Keratinocyte (primary cell): ENCODE data around the gene RTCA. TPM values are rescaled to one million over a fixed set of nuclear protein-coding genes. Genes with fewer than 3 reads are reported as not detected.

Source experiments
- DNase-seq: peaks from one replicate; pipeline ENCODE4 v3.0.0-alpha.2; 2011; ENCODE audit warnings: low read depth, missing footprints, low spot score
- FAIRE-seq: peaks from 2 replicates; lab custom pipeline; 2011; peaks lifted over from hg19 to GRCh38; lab: Jason Lieb, UNC
- H2AFZ ChIP-seq: 2 replicates; pipeline ENCODE4 v1.6.0; 2012; ENCODE audit warnings: low read length, control low read depth, inconsistent platforms; ENCODE audit not compliant: control insufficient read depth
- H3K27ac ChIP-seq: 2 replicates; pipeline ENCODE4 v1.5.1; 2011; ENCODE audit warnings: low read length; ENCODE audit not compliant: control insufficient read depth, insufficient read depth
- H3K27me3 ChIP-seq: 3 replicates; pipeline ENCODE4 v1.6.0; 2011; ENCODE audit warnings: low read length; ENCODE audit not compliant: control insufficient read depth, insufficient read depth; ENCODE audit errors: extremely low read depth
- H3K36me3 ChIP-seq, 2 experiments: 2 replicates in 1 of 2; 3 replicates in 1 of 2; pipeline ENCODE4 v1.5.1; 2011; ENCODE audit warnings: low read length in 2 of 2, mild to moderate bottlenecking in 1 of 2; ENCODE audit not compliant: control insufficient read depth in 2 of 2, insufficient read depth in 2 of 2; ENCODE audit errors: extremely low read depth in 1 of 2
- H3K4me1 ChIP-seq: 3 replicates; pipeline ENCODE4 v1.5.1; 2011; ENCODE audit warnings: low read length; ENCODE audit not compliant: control insufficient read depth, insufficient read depth; ENCODE audit errors: extremely low read depth
- H3K4me2 ChIP-seq: 3 replicates; pipeline ENCODE4 v1.6.0; 2011; ENCODE audit warnings: low read depth, low read length; ENCODE audit not compliant: control insufficient read depth, insufficient read depth; ENCODE audit errors: extremely low read depth
- H3K4me3 ChIP-seq, 3 experiments: fragments of 200-600 bp in 1 of 3; sonication (generic) in 1 of 3; 2 replicates in 2 of 3; 3 replicates in 1 of 3; pipeline ENCODE4 v1.5.1; 2011 to 2016; ENCODE audit warnings: low read length in 3 of 3, mild to moderate bottlenecking in 3 of 3, control low read depth in 2 of 3, inconsistent platforms in 1 of 3, low read depth in 1 of 3, mixed read lengths in 1 of 3, mixed run types in 1 of 3, moderate library complexity in 1 of 3; ENCODE audit not compliant: control insufficient read depth in 2 of 3, insufficient read depth in 2 of 3; ENCODE audit errors: extremely low read depth in 1 of 3
- H3K79me2 ChIP-seq: 2 replicates; pipeline ENCODE4 v1.6.0; 2012; ENCODE audit warnings: low read length; ENCODE audit not compliant: control insufficient read depth, insufficient read depth
- H3K9ac ChIP-seq: 3 replicates; pipeline ENCODE4 v1.6.0; 2011; ENCODE audit warnings: low read length; ENCODE audit not compliant: control insufficient read depth, insufficient read depth; ENCODE audit errors: extremely low read depth
- H3K9me1 ChIP-seq: 3 replicates; pipeline ENCODE4 v1.6.0; 2011; ENCODE audit warnings: low read length; ENCODE audit not compliant: control insufficient read depth, insufficient read depth; ENCODE audit errors: extremely low read depth
- H3K9me3 ChIP-seq: 2 replicates; pipeline ENCODE4 v1.5.1; 2012; ENCODE audit warnings: low read depth, low read length; ENCODE audit not compliant: control insufficient read depth
- H4K20me1 ChIP-seq: 3 replicates; pipeline ENCODE4 v1.6.0; 2011; ENCODE audit warnings: low read length; ENCODE audit not compliant: control insufficient read depth, insufficient read depth; ENCODE audit errors: extremely low read depth
- CTCF ChIP-seq, 3 experiments: IDR thresholded peaks in 1 of 3; conservative IDR thresholded peaks in 1 of 3; optimal IDR thresholded peaks in 1 of 3; 2 replicates in 2 of 3; 3 replicates in 1 of 3; pipeline versions ENCODE3 to v1.5.1; 2011; ENCODE audit warnings: low read length in 3 of 3, mild to moderate bottlenecking in 3 of 3, moderate library complexity in 2 of 3, control low read depth in 1 of 3, inconsistent platforms in 1 of 3; ENCODE audit not compliant: insufficient read depth in 2 of 3; ENCODE audit errors: extremely low read depth in 1 of 3
- EZH2 ChIP-seq: IDR thresholded peaks from one replicate; pipeline ENCODE4 v1.6.1; 2012; ENCODE audit warnings: inconsistent platforms, mild to moderate bottlenecking, low read length, moderate library complexity
- dilution Hi-C: fragments of 300-500 bp; cut with MboI; formaldehyde crosslinking; loops from one replicate; pipeline ENCODE4 v1.7.0; 2020; ENCODE audit warnings: low sequenced_read_pairs; ENCODE audit not compliant: extremely low pct_ligation_motif_present
- polyA plus RNA-seq, 5 experiments: library from polyadenylated mRNA; depleted of rRNA in 3 of 5; stranded (reverse) in 3 of 5; stranded (forward) in 1 of 5; unstranded in 1 of 5; fragments of >200 nt; gene quantifications; 1 replicate in 1 of 5; 2 replicates in 3 of 5; 3 replicates in 1 of 5; pipeline versions ENCODE4 v1.2.1 to v1.2.3, GENCODE V29; 2011 to 2012; ENCODE audit warnings: missing spikeins in 2 of 5, low read depth in 1 of 5, low replicate concordance in 1 of 5

The RTCA gene
- polyA plus RNA-seq, 1 donor (not counting 4 experiments of a cell fraction or from before 2014, with no cell fraction given): 52.0 TPM

DNA sequence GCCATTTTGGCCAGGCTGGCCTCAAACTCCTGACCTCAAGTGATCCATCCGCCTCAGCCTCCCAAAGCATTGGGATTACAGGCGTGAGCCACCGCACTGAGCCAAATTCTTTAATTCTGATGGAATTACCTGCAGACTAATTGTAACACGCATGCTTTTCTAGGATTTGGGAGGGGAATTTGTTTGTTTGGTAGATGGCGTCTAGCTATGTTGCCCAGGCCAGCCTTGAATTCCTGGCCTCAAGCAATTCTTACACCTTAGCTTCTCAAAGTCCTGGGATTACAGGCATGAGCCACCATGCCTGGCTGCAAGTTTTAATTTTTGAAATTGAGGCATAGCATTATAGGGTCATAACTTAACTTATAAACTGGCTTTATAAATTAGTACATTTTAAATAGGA is 18.6 kb downstream of the RTCA start:
- DNase-seq (no peak), FAIRE-seq (no peak)
- no peaks in the 10 kb centered on the region for H3K9me3 ChIP-seq
- H3K4me2 ChIP-seq: no peak overlapping the region
- H3K79me2 ChIP-seq: peaks cover 5% of the 10 kb centered on the region
- H2AFZ ChIP-seq: no peak overlapping the region
- no peak overlapping the region for H3K9ac ChIP-seq
- TF ChIP-seq EZH2 (no peak), CTCF (optimal IDR thresholded peaks at IDR 0.05 in 1 of 3, IDR thresholded peaks at IDR 0.05 in 1 of 3, conservative IDR thresholded peaks at IDR 0.05 in 1 of 3; ENCODE audit: extremely low read depth in 1 of 3, insufficient read depth in 2 of 3, low read length in 3 of 3) (no peak)
- no peaks in the 10 kb centered on the region for H3K27me3 ChIP-seq
- dilution Hi-C loops: no loop called here
- H3K4me1 ChIP-seq: no peaks in the 10 kb centered on the region
- H3K4me3 ChIP-seq: no peak overlapping the region
- peaks cover 23 to 24% of the 10 kb centered on the region in 2 experiments for H3K36me3 ChIP-seq
- H4K20me1 ChIP-seq: no peaks in the 10 kb centered on the region
- no peak overlapping the region for H3K27ac ChIP-seq
- H3K9me1 ChIP-seq: no peaks in the 10 kb centered on the region

- peaks cover 22 to 26% of the 10 kb centered on the region in 2 experiments for H3K36me3 ChIP-seq
- H3K27me3 ChIP-seq: no peaks in the 10 kb centered on the region
- dilution Hi-C loops: no loop called here
- no peak overlapping the region for H3K4me2 ChIP-seq
- no peak overlapping the region for H3K27ac ChIP-seq
- H3K4me1 ChIP-seq: no peaks in the 10 kb centered on the region
- no peak for TF ChIP-seq EZH2
- no peak for TF ChIP-seq CTCF (optimal IDR thresholded peaks at IDR 0.05 in 1 of 3, IDR thresholded peaks at IDR 0.05 in 1 of 3, conservative IDR thresholded peaks at IDR 0.05 in 1 of 3; ENCODE audit: extremely low read depth in 1 of 3, insufficient read depth in 2 of 3, low read length in 3 of 3)
- no peaks in the 10 kb centered on the region for H3K9me1 ChIP-seq
- no peak overlapping the region for H3K4me3 ChIP-seq
- H3K79me2 ChIP-seq: no peaks in the 10 kb centered on the region
- no peak overlapping the region for H2AFZ ChIP-seq
- no peaks in the 10 kb centered on the region for H3K9me3 ChIP-seq
- H3K9ac ChIP-seq: no peak overlapping the region
- DNase-seq: no peak
- H4K20me1 ChIP-seq: no peaks in the 10 kb centered on the region
- FAIRE-seq: no peak
Measured at GRCh38 chr1:100287162-100287561, 21.1 kb downstream of the RTCA start.
